ENCODE data around the gene EXOG.
"Not testable (repeated sequence)": the region's sequence is repeated elsewhere in the genome, so short reads cannot be mapped to it uniquely, and the experiment has no call there.

Gene EXOG

GRCh38 chr3:38560996-38561717 is 65.0 kb downstream of the EXOG start:
- no peak for DNase-seq (ENCODE audit: low read depth, low spot score)
- H3K27ac ChIP-seq, result no peak overlapping the region

GRCh38 chr3:38561746-38562466 is 65.8 kb downstream of the EXOG start:
- DNase-seq (ENCODE audit: low read depth, low spot score), result no peak
- no peak overlapping the region for H3K27ac ChIP-seq

- no peak overlapping the region for H3K27ac ChIP-seq
- DNase-seq (ENCODE audit: low read depth, low spot score), result no peak
These were observed 66.4 kb downstream of the EXOG start for GRCh38 chr3:38562467-38562925.

GRCh38 chr3:38563070-38563885 is 67.1 kb downstream of the EXOG start:
- no peak for DNase-seq (ENCODE audit: low read depth, low spot score)
- no peak overlapping the region for H3K27ac ChIP-seq

- no peak overlapping the region for H3K27ac ChIP-seq
- no peak for DNase-seq (ENCODE audit: low read depth, low spot score)
These were observed 67.7 kb downstream of the EXOG start for GRCh38 chr3:38563886-38564270.

- H3K27ac ChIP-seq, result no peak overlapping the region
- DNase-seq (ENCODE audit: low read depth, low spot score), result no peak
These were observed 68.6 kb downstream of the EXOG start for GRCh38 chr3:38564631-38565338.

- no peak overlapping the region for H3K27ac ChIP-seq
- no peak for DNase-seq (ENCODE audit: low read depth, low spot score)
These were observed 69.4 kb downstream of the EXOG start for GRCh38 chr3:38565339-38566214.

- no peak for DNase-seq (ENCODE audit: low read depth, low spot score)
- no peak overlapping the region for H3K27ac ChIP-seq
These were observed 70.0 kb downstream of the EXOG start for GRCh38 chr3:38566215-38566528.

- DNase-seq (ENCODE audit: low read depth, low spot score); H3K27ac ChIP-seq: not testable (repeated sequence)
These were observed 70.7 kb downstream of the EXOG start for GRCh38 chr3:38566794-38567193.

GRCh38 chr3:38567498-38567897 is 71.4 kb downstream of the EXOG start:
- H3K27ac ChIP-seq, result no peak overlapping the region
- DNase-seq (ENCODE audit: low read depth, low spot score), result no peak

GRCh38 chr3:38573111-38573510 is 77.0 kb downstream of the EXOG start:
- no peak overlapping the region for H3K27ac ChIP-seq
- no peak for DNase-seq (ENCODE audit: low read depth, low spot score)

- H3K27ac ChIP-seq, result no peak overlapping the region
- no peak for DNase-seq (ENCODE audit: low read depth, low spot score)
These were observed 77.4 kb downstream of the EXOG start for GRCh38 chr3:38573556-38573955.

GRCh38 chr3:38574411-38575278 is 78.5 kb downstream of the EXOG start:
- H3K27ac ChIP-seq, result no peak overlapping the region
- DNase-seq (ENCODE audit: low read depth, low spot score), result no peak

GRCh38 chr3:38575279-38575843 is 79.2 kb downstream of the EXOG start:
- H3K27ac ChIP-seq, result no peak overlapping the region
- no peak for DNase-seq (ENCODE audit: low read depth, low spot score)
